GM23338 (cell line): ENCODE results near the gene VPS26C. TPM values are rescaled to one million over a fixed set of nuclear protein-coding genes. Genes with fewer than 3 reads are reported as not detected.

ENCODE experiments used
- ATAC-seq: fragments of 200-7000 bp; cut with Tn5 transposase; 3 replicates; pipeline ENCODE4 v1.9.1; 2020
- DNase-seq: peaks from one replicate; pipeline ENCODE4 v3.0.0-alpha.2; 2015; ENCODE audit warnings: low spot score
- H2AFZ ChIP-seq: fragments of 200-600 bp; sonication (generic); 2 replicates; pipeline ENCODE4 v1.8.0; 2016; ENCODE audit warnings: antibody characterized with exemption, mild to moderate bottlenecking, moderate library complexity
- H3F3A ChIP-seq: fragments of 200-600 bp; sonication (generic); replicated peaks from 2 replicates; pipeline ENCODE4 v1.8.0; 2017; ENCODE audit warnings: antibody characterized with exemption, mixed run types, low read depth
- H3K27ac ChIP-seq: fragments of 200-600 bp; sonication (generic); 2 replicates; pipeline ENCODE4 v1.6.1; 2016; ENCODE audit warnings: low read depth
- H3K27me3 ChIP-seq: fragments of 200-600 bp; sonication (generic); 2 replicates; pipeline ENCODE4 v1.8.0; 2016; ENCODE audit warnings: mild to moderate bottlenecking, mixed run types, moderate library complexity; ENCODE audit not compliant: insufficient read depth
- H3K36me3 ChIP-seq: fragments of 200-600 bp; sonication (generic); 2 replicates; pipeline ENCODE4 v1.8.0; 2016; ENCODE audit warnings: mild to moderate bottlenecking; ENCODE audit not compliant: insufficient read depth
- H3K4me1 ChIP-seq: fragments of 200-600 bp; sonication (generic); 2 replicates; pipeline ENCODE4 v1.8.0; 2016; ENCODE audit warnings: mild to moderate bottlenecking, moderate library complexity; ENCODE audit not compliant: insufficient read depth
- H3K4me2 ChIP-seq: fragments of 200-600 bp; sonication (generic); 2 replicates; pipeline ENCODE4 v1.7.1; 2017; ENCODE audit warnings: mixed run types
- H3K4me3 ChIP-seq: fragments of 200-600 bp; sonication (generic); 2 replicates; pipeline ENCODE4 v1.6.1; 2016; ENCODE audit warnings: mixed run types
- H3K79me2 ChIP-seq: fragments of 200-600 bp; sonication (generic); replicated peaks from 2 replicates; pipeline ENCODE4 v1.8.0; 2017; ENCODE audit warnings: mild to moderate bottlenecking; ENCODE audit not compliant: insufficient read depth
- H3K9me2 ChIP-seq: fragments of 200-600 bp; sonication (generic); 2 replicates; pipeline ENCODE4 v1.8.0; 2017; ENCODE audit not compliant: insufficient read depth
- H4K20me1 ChIP-seq: fragments of 200-600 bp; sonication (generic); replicated peaks from 2 replicates; pipeline ENCODE4 v1.8.0; 2017; ENCODE audit warnings: mild to moderate bottlenecking; ENCODE audit not compliant: insufficient read depth
- H3K27ac Mint-ChIP-seq: 2 replicates; pipeline ENCODE4 v1.8.0; 2020; ENCODE audit warnings: inconsistent platforms, mild to moderate bottlenecking, moderate library complexity, mixed read lengths
- H3K27me3 Mint-ChIP-seq: 3 replicates; pipeline ENCODE4 v1.8.0; 2022; ENCODE audit warnings: low read depth, mild to moderate bottlenecking, moderate library complexity, mixed read lengths, inconsistent platforms; ENCODE audit not compliant: insufficient read depth, poor library complexity
- H3K36me3 Mint-ChIP-seq: 3 replicates; pipeline ENCODE4 v1.8.0; 2021; ENCODE audit warnings: low read depth, mild to moderate bottlenecking, inconsistent platforms, moderate library complexity, mixed read lengths
- H3K4me1 Mint-ChIP-seq: 3 replicates; pipeline ENCODE4 v1.8.0; 2020; ENCODE audit warnings: mild to moderate bottlenecking, inconsistent platforms, mixed read lengths
- H3K4me3 Mint-ChIP-seq: 3 replicates; pipeline ENCODE4 v1.8.0; 2021; ENCODE audit warnings: moderate library complexity, mild to moderate bottlenecking, inconsistent platforms, mixed read lengths
- H3K9me3 Mint-ChIP-seq: 3 replicates; pipeline ENCODE4 v1.8.0; 2020; ENCODE audit warnings: moderate library complexity, mild to moderate bottlenecking, inconsistent platforms, mixed read lengths
- CTCF ChIP-seq, 2 experiments: fragments of 200-600 bp in 1 of 2; sonication (generic) in 1 of 2; conservative IDR thresholded peaks; 2 replicates each; pipeline versions ENCODE4 v1.5.1 to v1.6.1; 2016 to 2017; ENCODE audit warnings: antibody characterized with exemption in 2 of 2, low read depth in 2 of 2, mild to moderate bottlenecking in 2 of 2, moderate library complexity in 1 of 2
- ETS1 ChIP-seq: IDR thresholded peaks from 2 replicates; pipeline ENCODE4 v1.6.1; 2016; ENCODE audit warnings: antibody characterized with exemption
- EZH2 ChIP-seq: fragments of 200-600 bp; sonication (generic); IDR thresholded peaks from one replicate; pipeline ENCODE4 v1.8.0; 2017; ENCODE audit warnings: antibody characterized with exemption, mild to moderate bottlenecking, low read depth; ENCODE audit not compliant: unreplicated experiment
- EZH2phosphoT487 ChIP-seq: fragments of 200-600 bp; sonication (generic); IDR thresholded peaks from one replicate; pipeline ENCODE4 v1.8.1; 2018; ENCODE audit warnings: antibody characterized with exemption; ENCODE audit not compliant: unreplicated experiment
- JUNB ChIP-seq: IDR thresholded peaks from one replicate; pipeline ENCODE4 v1.6.1; 2016; ENCODE audit warnings: antibody characterized with exemption; ENCODE audit not compliant: unreplicated experiment
- NANOG ChIP-seq: IDR thresholded peaks from 2 replicates; pipeline ENCODE4 v1.6.1; 2016; ENCODE audit warnings: antibody characterized with exemption, borderline replicate concordance
- POLR2AphosphoS5 ChIP-seq: IDR thresholded peaks from 2 replicates; pipeline ENCODE4 v1.6.1; 2016; ENCODE audit warnings: antibody characterized with exemption, low read depth
- REST ChIP-seq: IDR thresholded peaks from one replicate; pipeline ENCODE4 v1.6.1; 2018; ENCODE audit warnings: antibody characterized with exemption; ENCODE audit not compliant: unreplicated experiment
- STAT1 ChIP-seq: IDR thresholded peaks from one replicate; pipeline ENCODE4 v1.6.1; 2016; ENCODE audit warnings: antibody characterized with exemption; ENCODE audit not compliant: unreplicated experiment
- ZNF462 ChIP-seq: fragments of 250-450 bp; sonication (Bioruptor Pico); IDR thresholded peaks from 2 replicates; pipeline ENCODE4 v1.5.0; 2020; ENCODE audit warnings: mild to moderate bottlenecking, moderate library complexity
- polyA plus RNA-seq: library from polyadenylated mRNA; unstranded; fragments of >200 nt; fragmentation: Nextera tagmentation; extraction: Ambion mirVana; gene quantifications from 2 replicates; pipeline ENCODE4 v1.2.1, GENCODE V29; 2016
- total RNA-seq: library from RNA; depleted of rRNA; stranded (reverse); fragments of >200 nt; shearing (Covaris generic); gene quantifications from 2 replicates; pipeline ENCODE4 v1.2.3, GENCODE V29; 2014

VPS26C gene
- total and polyA plus RNA-seq, 2 experiments from 2014 or later: 45.1 to 91.2 TPM

GRCh38 chr21:37193676-37194075, 73.5 kb downstream of the VPS26C start:
- no peaks in the 10 kb centered on the region for H3K27me3 ChIP-seq
- H3K4me2 ChIP-seq: no peak overlapping the region
- TF ChIP-seq NANOG: no peak
- no peak for TF ChIP-seq POLR2AphosphoS5
- no peak for TF ChIP-seq CTCF (conservative IDR thresholded peaks at IDR 0.05; ENCODE audit: low read depth in 2 of 2)
- TF ChIP-seq EZH2: no peak
- TF ChIP-seq ETS1: no peak
- TF ChIP-seq ZNF462 (CRISPR knock-in tag): no peak
- TF ChIP-seq REST: no peak
- no peak for TF ChIP-seq STAT1
- no peak for TF ChIP-seq JUNB
- no peak for TF ChIP-seq EZH2phosphoT487
- no peaks in the 10 kb centered on the region for H3K9me3 Mint-ChIP-seq
- H3K36me3 ChIP-seq: no peaks in the 10 kb centered on the region
- no peak overlapping the region for H3K27ac Mint-ChIP-seq
- H3K4me3 ChIP-seq: no peak overlapping the region
- H3K36me3 Mint-ChIP-seq: no peaks in the 10 kb centered on the region
- no peak overlapping the region for H3K27ac ChIP-seq
- H3K27me3 Mint-ChIP-seq: peaks cover 5% of the 10 kb centered on the region
- no peaks in the 10 kb centered on the region; the same call in 1 of the 2 replicates for H3K4me1 ChIP-seq
- H3K9me2 ChIP-seq: no peaks in the 10 kb centered on the region
- ATAC-seq: peak; percentile 58
- no peaks in the 10 kb centered on the region for H3K79me2 ChIP-seq
- H4K20me1 ChIP-seq: no peaks in the 10 kb centered on the region
- no peaks in the 10 kb centered on the region for H3F3A ChIP-seq
- no peak overlapping the region for H2AFZ ChIP-seq
- H3K4me3 Mint-ChIP-seq: no peak overlapping the region
- H3K4me1 Mint-ChIP-seq: peaks cover 12% of the 10 kb centered on the region
- DNase-seq: no peak
